HG03196 (cell line): Measurements from ENCODE around the gene AGBL4.

ENCODE experiments used
- ATAC-seq: cut with Tn5 transposase; IDR thresholded peaks from one replicate; pipeline ENCODE4 v1.9.1; 2021; ENCODE audit not compliant: unreplicated experiment

Gene AGBL4

GRCh38 chr1:48953617-48954016, 1070.1 kb downstream of the AGBL4 start:
- no peak for ATAC-seq

GRCh38 chr1:48948562-48948961, 1075.2 kb downstream of the AGBL4 start:
- ATAC-seq: no peak

GRCh38 chr1:48947761-48948537, 1075.8 kb downstream of the AGBL4 start:
- ATAC-seq: no peak

- no peak for ATAC-seq
Observed at GRCh38 chr1:48946070-48946469, 1077.7 kb downstream of the AGBL4 start.

- no peak for ATAC-seq
Observed at GRCh38 chr1:48944811-48945210, 1078.9 kb downstream of the AGBL4 start.

GRCh38 chr1:48943826-48944225, 1079.9 kb downstream of the AGBL4 start:
- no peak for ATAC-seq

GRCh38 chr1:48943393-48943792, 1080.4 kb downstream of the AGBL4 start:
- ATAC-seq: no peak

- no peak for ATAC-seq
Observed at GRCh38 chr1:48940962-48941732, 1082.6 kb downstream of the AGBL4 start.

GRCh38 chr1:48940354-48940753, 1083.4 kb downstream of the AGBL4 start:
- no peak for ATAC-seq

- ATAC-seq: no peak
Observed at GRCh38 chr1:48939828-48940227, 1083.9 kb downstream of the AGBL4 start.

- no peak for ATAC-seq
Observed at GRCh38 chr1:48939042-48939441, 1084.7 kb downstream of the AGBL4 start.

GRCh38 chr1:48937732-48938131, 1086.0 kb downstream of the AGBL4 start:
- ATAC-seq: no peak

GRCh38 chr1:48936436-48936835, 1087.3 kb downstream of the AGBL4 start:
- no peak for ATAC-seq

GRCh38 chr1:48932366-48932765, 1091.4 kb downstream of the AGBL4 start:
- ATAC-seq: no peak

GRCh38 chr1:48931506-48932192, 1092.1 kb downstream of the AGBL4 start:
- ATAC-seq: no peak

- ATAC-seq: no peak
Observed at GRCh38 chr1:48930011-48930410, 1093.7 kb downstream of the AGBL4 start.

- ATAC-seq: no peak
Observed at GRCh38 chr1:48924099-48924498, 1099.7 kb downstream of the AGBL4 start.

- no peak for ATAC-seq
Observed at GRCh38 chr1:48923116-48923515, 1100.6 kb downstream of the AGBL4 start.

- ATAC-seq: no peak
Observed at GRCh38 chr1:48920851-48921250, 1102.9 kb downstream of the AGBL4 start.

GRCh38 chr1:48917901-48918603, 1105.7 kb downstream of the AGBL4 start:
- no peak for ATAC-seq

- no peak for ATAC-seq
Observed at GRCh38 chr1:48917070-48917454, 1106.7 kb downstream of the AGBL4 start.
